Activated T-helper 1 cell treated with anti-CD3 and anti-CD28 coated beads, Interleukin-12 subunit alpha, Interleukin-12 subunit beta, Interleukin-2, Interleukin-4 antibody, amounts not matched to agents 30 ng/mL and 10 ng/mL and 1 ng/mL, durations not matched to agents 14 hours and 24 hours and 36 hours (primary cell): ENCODE results near the gene PRDM15. TPM values are rescaled to one million over a fixed set of nuclear protein-coding genes. Genes with fewer than 3 reads are reported as not detected.

ENCODE experiments used
- DNase-seq: peaks from one replicate; pipeline ENCODE4 v3.0.0; 2021; ENCODE audit warnings: low spot score
- H3K27ac Mint-ChIP-seq: one replicate; pipeline ENCODE4 v1.8.0; 2021; ENCODE audit warnings: mild to moderate bottlenecking, mixed read lengths
- H3K27me3 Mint-ChIP-seq: one replicate; pipeline ENCODE4 v1.8.0; 2022; ENCODE audit warnings: mild to moderate bottlenecking, moderate library complexity, mixed read lengths; ENCODE audit not compliant: insufficient read depth
- H3K36me3 Mint-ChIP-seq: one replicate; pipeline ENCODE4 v1.8.0; 2021; ENCODE audit warnings: low read depth, mixed read lengths
- H3K4me1 Mint-ChIP-seq: one replicate; pipeline ENCODE4 v1.8.0; 2021; ENCODE audit warnings: low read depth, mixed read lengths
- H3K4me3 Mint-ChIP-seq: one replicate; pipeline ENCODE4 v1.8.0; 2021; ENCODE audit warnings: mild to moderate bottlenecking, moderate library complexity, mixed read lengths
- H3K9me3 Mint-ChIP-seq: one replicate; pipeline ENCODE4 v1.8.0; 2021; ENCODE audit warnings: mixed read lengths
- intact Hi-C: fragments of 100-400 bp; cut with micrococcal nuclease; formaldehyde crosslinking; loops from one replicate; pipeline ENCODE4 v1.15.1; 2024
- total RNA-seq: library from RNA; stranded (reverse); gene quantifications from 2 replicates; pipeline ENCODE4 v1.2.3, GENCODE V29; 2022

PRDM15 gene
- total RNA-seq, 1 donor from 2014 or later = 18.1 TPM

GRCh38 chr21:41825216-41825615 is 53.9 kb downstream of the PRDM15 start:
- H3K4me3 Mint-ChIP-seq = no peak overlapping the region
- H3K4me1 Mint-ChIP-seq = no peaks in the 10 kb centered on the region
- no peaks in the 10 kb centered on the region for H3K9me3 Mint-ChIP-seq
- H3K27me3 Mint-ChIP-seq = no peaks in the 10 kb centered on the region
- no peaks in the 10 kb centered on the region for H3K36me3 Mint-ChIP-seq
- no peak overlapping the region for H3K27ac Mint-ChIP-seq
- DNase-seq = no peak
- intact Hi-C loops = no loop called here

- no peaks in the 10 kb centered on the region for H3K36me3 Mint-ChIP-seq
- intact Hi-C loops = no loop called here
- no peaks in the 10 kb centered on the region for H3K9me3 Mint-ChIP-seq
Measured at GRCh38 chr21:41824466-41825207, 54.5 kb downstream of the PRDM15 start.

DNA sequence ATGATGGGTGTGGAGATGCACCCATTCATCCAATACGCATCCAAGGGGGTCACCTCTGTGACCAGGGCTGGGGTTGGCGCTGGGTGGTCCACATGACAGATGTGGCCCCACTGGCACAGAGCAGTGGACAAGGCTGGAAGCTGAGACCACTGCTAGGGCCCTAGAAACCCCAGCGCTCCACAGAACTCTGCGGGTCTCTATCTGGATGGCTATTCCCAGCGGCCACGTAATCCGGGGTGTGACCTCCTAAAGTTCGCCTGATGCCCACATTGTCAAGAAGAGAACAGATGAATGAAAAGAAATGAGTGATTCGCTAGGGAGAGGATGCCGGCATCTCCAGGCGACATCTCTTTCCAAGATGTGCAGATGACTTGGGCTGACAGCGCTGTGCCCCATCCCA is 55.2 kb downstream of the PRDM15 start:
- no peaks in the 10 kb centered on the region for H3K27me3 Mint-ChIP-seq
- intact Hi-C loops = no loop called here
- DNase-seq = no peak
- no peaks in the 10 kb centered on the region for H3K36me3 Mint-ChIP-seq
- no peak overlapping the region for H3K4me3 Mint-ChIP-seq
- H3K4me1 Mint-ChIP-seq = no peaks in the 10 kb centered on the region
- H3K27ac Mint-ChIP-seq = no peak overlapping the region
- H3K9me3 Mint-ChIP-seq = no peaks in the 10 kb centered on the region

More at GRCh38 chr21:41824466-41825207, 54.5 kb downstream of the PRDM15 start:
- Mint-ChIP-seq H3K27me3 (no peaks in the 10 kb centered on the region), H3K27ac (no peak overlapping the region), H3K4me1 (no peaks in the 10 kb centered on the region), H3K4me3 (no peak overlapping the region)
- DNase-seq = no peak

DNA sequence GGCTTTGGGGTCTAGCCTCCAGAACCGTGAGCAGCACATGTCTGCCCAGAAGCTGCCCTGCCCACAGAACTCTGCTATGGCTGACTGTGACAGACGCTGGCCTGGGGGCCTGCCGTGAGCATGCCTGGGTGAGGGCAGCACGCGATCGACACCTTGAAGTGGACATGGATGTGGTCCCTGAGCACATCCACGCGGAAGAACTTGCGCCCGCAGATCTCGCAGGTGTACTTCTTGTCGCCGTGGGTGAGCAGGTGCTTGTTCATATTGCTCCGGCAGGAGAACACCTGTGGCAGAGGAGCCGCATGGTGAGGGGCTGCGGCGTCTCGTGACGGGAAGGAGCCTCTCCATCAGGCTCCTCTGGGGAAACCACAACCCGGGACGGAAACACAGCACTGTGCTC is 56.0 kb downstream of the PRDM15 start:
- Mint-ChIP-seq H3K27ac (no peak overlapping the region), H3K4me3 (no peak overlapping the region), H3K9me3 (no peaks in the 10 kb centered on the region), H3K36me3 (no peaks in the 10 kb centered on the region), H3K4me1 (no peaks in the 10 kb centered on the region), H3K27me3 (no peaks in the 10 kb centered on the region)
- intact Hi-C loops = no loop called here
- no peak for DNase-seq

GRCh38 chr21:41821756-41822431 is 57.2 kb downstream of the PRDM15 start:
- Mint-ChIP-seq H3K4me3 (no peak overlapping the region), H3K27ac (no peak overlapping the region), H3K36me3 (no peaks in the 10 kb centered on the region), H3K4me1 (no peaks in the 10 kb centered on the region), H3K27me3 (no peaks in the 10 kb centered on the region), H3K9me3 (no peaks in the 10 kb centered on the region)
- DNase-seq = no peak
- intact Hi-C loops = no loop called here

- no peak for DNase-seq
- intact Hi-C loops = no loop called here
- Mint-ChIP-seq H3K27ac (no peak overlapping the region), H3K9me3 (no peaks in the 10 kb centered on the region), H3K4me1 (no peaks in the 10 kb centered on the region), H3K4me3 (no peak overlapping the region), H3K36me3 (no peaks in the 10 kb centered on the region), H3K27me3 (no peaks in the 10 kb centered on the region)
Measured at GRCh38 chr21:41821081-41821755, 57.9 kb downstream of the PRDM15 start.

DNA sequence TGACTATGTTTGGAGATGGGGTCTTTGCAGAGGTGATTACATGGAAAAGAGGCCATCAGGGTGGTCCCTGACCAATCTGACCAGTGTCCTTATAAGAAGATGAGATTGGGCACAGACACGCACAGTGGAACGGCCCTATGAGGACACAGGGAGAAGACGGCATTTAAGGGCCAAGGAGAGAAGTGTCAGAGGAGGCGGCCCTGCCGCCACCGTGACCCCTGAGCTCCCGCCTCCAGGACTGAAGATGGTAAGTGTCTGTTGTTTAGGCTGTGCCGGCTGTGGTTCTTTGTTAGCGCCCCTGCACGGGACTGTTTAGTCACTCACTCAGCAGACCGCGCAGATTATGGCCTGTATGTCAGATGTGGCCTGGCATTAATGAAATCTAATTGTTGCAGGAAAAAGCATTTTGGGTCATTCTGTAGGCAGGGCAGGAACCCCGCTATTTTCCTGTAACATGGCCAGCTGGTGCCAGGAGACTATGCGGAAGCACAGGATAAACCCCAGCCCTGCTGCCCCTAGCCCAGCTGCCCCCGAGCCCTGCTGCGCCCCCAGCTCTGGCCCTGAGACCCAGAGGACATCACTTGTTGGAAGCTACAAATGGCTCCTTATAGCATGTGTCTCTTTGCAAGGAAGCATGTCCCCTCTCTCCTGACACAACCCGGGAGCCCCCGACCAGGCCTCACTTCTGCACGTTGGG is 58.6 kb downstream of the PRDM15 start:
- intact Hi-C loops = no loop called here
- H3K9me3 Mint-ChIP-seq = no peaks in the 10 kb centered on the region
- H3K27ac Mint-ChIP-seq = no peak overlapping the region
- H3K36me3 Mint-ChIP-seq = no peaks in the 10 kb centered on the region
- no peak overlapping the region for H3K4me3 Mint-ChIP-seq
- no peak for DNase-seq
- H3K27me3 Mint-ChIP-seq = no peaks in the 10 kb centered on the region
- no peaks in the 10 kb centered on the region for H3K4me1 Mint-ChIP-seq

DNA sequence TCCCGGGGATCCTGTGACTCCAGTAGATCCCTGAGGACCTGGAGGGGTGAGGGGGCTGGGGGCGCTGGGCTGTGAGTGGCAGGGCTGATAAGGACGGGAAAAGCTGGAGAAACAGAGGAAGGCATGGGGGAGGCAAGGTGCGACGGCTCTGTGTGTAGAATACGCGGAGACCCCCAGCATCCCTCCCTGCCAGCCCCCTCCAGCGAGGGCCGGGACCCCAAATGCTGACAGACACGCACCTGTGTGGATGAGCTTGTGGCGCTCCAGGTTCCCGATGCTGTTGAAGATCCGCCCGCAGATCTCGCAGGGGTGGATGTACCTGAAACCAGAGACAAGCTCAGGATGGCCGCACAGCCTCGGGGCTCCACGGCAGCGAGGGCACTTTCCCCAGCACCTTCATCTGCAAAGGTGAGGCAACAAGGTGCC is 59.3 kb downstream of the PRDM15 start:
- intact Hi-C loops = loop anchor here (10.0 kb wide), 1 partner anchor 185 kb away; no protein-coding TSS in a partner anchor

DNA sequence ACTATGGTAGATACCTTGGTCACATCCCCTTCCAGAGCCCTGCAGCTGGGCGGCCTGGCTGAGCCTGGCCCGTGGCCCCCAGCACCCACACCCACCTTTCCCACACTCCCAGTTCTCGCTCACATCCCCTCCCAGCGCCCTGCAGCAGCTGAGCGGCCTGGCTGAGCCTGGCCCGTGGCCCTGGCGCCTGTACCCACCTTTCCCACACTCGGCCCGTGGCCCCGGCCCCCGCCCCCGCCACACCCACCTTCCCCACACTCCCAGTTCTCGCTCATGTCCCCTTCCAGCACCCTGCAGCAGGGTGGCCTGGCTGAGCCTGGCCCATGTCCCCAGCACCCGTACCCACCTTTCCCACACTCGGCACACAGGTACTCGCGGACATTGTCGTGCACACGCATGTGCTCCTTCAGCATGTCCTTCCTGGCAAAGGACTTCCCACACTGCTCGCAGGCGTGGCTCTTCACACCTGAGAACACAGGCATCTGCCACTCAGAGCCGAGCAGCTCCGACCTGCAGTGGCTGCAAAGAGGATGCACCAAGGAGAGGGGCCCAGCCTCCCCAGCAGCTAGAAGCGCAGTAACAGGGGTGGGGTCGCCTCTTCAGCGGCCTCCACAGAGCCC is 59.8 kb downstream of the PRDM15 start:
- no peak overlapping the region for H3K4me3 Mint-ChIP-seq
- intact Hi-C loops = loop anchor here (10.0 kb wide), 1 partner anchor 185 kb away; no protein-coding TSS in a partner anchor
- H3K9me3 Mint-ChIP-seq = no peaks in the 10 kb centered on the region
- no peaks in the 10 kb centered on the region for H3K4me1 Mint-ChIP-seq
- H3K27me3 Mint-ChIP-seq = no peaks in the 10 kb centered on the region
- no peak for DNase-seq
- peaks cover 9% of the 10 kb centered on the region for H3K36me3 Mint-ChIP-seq
- H3K27ac Mint-ChIP-seq = no peak overlapping the region

More for the DNA sequence above, 59.3 kb downstream of the PRDM15 start:
- Mint-ChIP-seq H3K27me3 (no peaks in the 10 kb centered on the region), H3K4me1 (no peaks in the 10 kb centered on the region), H3K4me3 (no peak overlapping the region), H3K27ac (no peak overlapping the region), H3K36me3 (peaks cover 4% of the 10 kb centered on the region), H3K9me3 (no peaks in the 10 kb centered on the region)
- no peak for DNase-seq

DNA sequence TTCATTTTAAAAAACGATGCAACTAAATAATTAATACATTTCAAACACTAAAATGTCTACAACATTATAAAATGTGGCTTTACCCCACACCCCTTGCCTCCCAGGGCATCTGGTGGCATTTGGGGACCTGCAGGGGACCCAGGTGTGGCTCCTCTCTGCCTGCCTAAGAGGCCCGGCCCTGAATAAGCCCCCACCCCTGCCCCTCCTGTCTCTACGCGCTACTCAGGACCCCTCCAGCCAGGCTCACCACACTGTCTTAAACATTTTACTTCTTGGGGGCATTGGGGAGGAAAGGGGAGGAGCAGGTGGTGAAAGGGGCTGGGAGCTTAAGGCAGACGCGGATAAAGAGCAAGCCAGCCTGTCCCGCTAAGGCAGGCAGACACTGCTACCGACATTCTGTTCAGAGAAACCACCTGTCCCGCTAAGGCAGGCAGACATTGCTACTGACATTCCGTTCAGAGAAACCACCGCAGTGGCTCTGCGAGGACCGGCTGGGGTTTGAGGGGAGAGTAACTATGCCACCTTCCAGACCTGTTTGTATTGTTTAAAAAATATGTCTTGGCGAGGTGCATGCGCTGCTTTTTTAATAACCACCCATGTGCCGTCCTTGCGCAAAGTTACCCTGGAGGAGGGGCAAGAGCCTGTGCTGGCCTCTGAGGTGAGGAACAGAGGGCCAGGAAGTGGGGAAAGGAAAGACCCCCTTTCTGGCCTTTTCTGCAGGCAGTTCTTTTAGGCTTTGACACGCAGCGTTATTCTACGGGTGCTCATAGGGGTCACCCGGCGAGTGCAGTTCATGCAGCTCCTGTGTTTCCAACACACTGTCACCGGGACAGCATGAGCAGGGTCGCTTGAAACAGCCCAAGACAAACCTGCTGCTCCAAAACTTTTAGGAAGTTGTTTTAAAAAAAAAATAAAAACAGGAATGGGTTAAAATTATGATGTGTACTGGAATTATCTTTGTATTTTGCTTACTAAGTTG is 61.0 kb downstream of the PRDM15 start:
- Mint-ChIP-seq H3K36me3 (peaks cover 10% of the 10 kb centered on the region), H3K4me1 (no peaks in the 10 kb centered on the region), H3K27me3 (no peaks in the 10 kb centered on the region), H3K4me3 (no peak overlapping the region), H3K27ac (no peak overlapping the region), H3K9me3 (no peaks in the 10 kb centered on the region)
- DNase-seq = no peak
- intact Hi-C loops = loop anchor here (1.0 to 10.0 kb wide), 3 partner anchors 187 to 535 kb away; no protein-coding TSS in a partner anchor

DNA sequence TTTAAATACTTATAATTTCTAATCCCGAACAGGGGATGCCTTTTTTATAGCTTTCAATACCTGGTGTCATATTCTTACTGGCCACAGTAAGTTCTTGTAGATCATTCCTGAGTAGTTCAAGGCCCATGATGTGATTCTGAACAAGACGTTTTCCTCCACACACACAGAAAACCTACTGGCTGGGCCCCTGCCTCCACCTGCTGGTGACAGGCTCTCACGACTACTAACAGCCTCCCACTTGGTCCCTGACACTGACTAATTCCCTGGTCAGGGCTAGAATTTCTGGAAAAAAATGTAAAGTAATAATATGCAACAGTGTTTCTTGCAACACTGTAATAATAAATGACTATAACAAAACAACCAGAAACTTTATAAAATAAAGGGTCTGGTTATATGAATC is 61.9 kb downstream of the PRDM15 start:
- no peak for DNase-seq

More for the DNA sequence above, 61.9 kb downstream of the PRDM15 start:
- Mint-ChIP-seq H3K27ac (no peak overlapping the region), H3K36me3 (peaks cover 10% of the 10 kb centered on the region), H3K4me1 (no peaks in the 10 kb centered on the region), H3K27me3 (no peaks in the 10 kb centered on the region), H3K4me3 (no peak overlapping the region), H3K9me3 (no peaks in the 10 kb centered on the region)
- intact Hi-C loops = loop anchor here (1.0 to 10.0 kb wide), 3 partner anchors 188 to 534 kb away; no protein-coding TSS in a partner anchor
